Measurements from ENCODE around the gene RABAC1. TPM values are rescaled to one million over a fixed set of nuclear protein-coding genes. Genes with fewer than 3 reads are reported as not detected.
A peak's percentile ranks its signal among the peaks of the same experiment; 100 is the strongest.

RABAC1 gene
- total RNA-seq, 2 experiments from 2014 or later = 96.0 to 102 TPM

DNA sequence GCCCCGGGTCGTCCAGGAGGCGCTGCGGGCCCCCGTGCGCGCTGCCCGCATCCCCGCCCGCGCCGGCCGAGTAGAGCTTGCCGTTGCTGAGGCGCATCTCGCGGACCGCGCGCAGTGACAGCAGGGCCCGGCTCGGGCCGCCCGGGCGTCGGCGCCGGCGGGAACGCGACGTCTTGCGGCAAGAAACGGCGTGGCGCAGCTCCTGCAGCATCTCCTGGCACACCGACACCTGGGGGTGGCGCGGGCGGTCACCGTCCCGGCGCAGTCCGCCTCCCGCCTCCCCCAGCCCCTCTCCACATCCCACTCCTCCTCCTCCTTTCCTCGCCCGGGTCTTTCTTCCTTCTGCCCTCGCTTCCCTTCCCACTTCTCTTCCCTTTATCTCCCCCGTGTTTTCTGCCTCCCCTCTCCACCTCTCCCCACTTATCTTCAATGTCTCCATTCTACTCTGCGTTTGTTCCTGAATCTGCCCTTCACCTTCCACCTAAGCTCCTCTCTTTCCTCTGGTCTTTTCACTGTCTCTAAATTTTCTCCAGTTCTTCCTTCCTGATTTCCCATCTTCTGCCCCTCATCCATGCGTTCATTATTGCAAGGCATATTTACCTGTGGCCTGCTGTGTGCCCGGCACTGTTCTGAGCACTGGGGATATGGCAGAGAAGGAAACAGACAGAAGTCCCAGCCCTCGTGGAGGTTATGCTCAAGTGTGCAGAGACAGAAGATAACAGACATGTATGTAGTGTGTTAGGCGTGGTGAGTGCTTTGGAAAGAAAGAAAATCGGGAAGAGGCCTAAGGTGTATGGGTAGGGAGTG is 40.2 kb upstream of the RABAC1 start:
- Mint-ChIP-seq H3K4me3 (peak overlapping the region; percentile 63), H3K36me3 (ENCODE audit: low read depth) (no peaks in the 10 kb centered on the region), H3K9me3 (no peaks in the 10 kb centered on the region), H3K4me1 (ENCODE audit: low read depth) (peaks cover 33% of the 10 kb centered on the region), H3K27me3 (peaks cover 82% of the 10 kb centered on the region), H3K27ac (no peak overlapping the region)
- no peak for ATAC-seq (ENCODE audit: poor library complexity)
- no peak overlapping the region for H3K4me3 ChIP-seq (ENCODE audit: low read length)
- H3K27ac ChIP-seq (ENCODE audit: low read depth in 1 of 2, low read length in 2 of 2) = no peak overlapping the region
- TF ChIP-seq, protein P1, sequence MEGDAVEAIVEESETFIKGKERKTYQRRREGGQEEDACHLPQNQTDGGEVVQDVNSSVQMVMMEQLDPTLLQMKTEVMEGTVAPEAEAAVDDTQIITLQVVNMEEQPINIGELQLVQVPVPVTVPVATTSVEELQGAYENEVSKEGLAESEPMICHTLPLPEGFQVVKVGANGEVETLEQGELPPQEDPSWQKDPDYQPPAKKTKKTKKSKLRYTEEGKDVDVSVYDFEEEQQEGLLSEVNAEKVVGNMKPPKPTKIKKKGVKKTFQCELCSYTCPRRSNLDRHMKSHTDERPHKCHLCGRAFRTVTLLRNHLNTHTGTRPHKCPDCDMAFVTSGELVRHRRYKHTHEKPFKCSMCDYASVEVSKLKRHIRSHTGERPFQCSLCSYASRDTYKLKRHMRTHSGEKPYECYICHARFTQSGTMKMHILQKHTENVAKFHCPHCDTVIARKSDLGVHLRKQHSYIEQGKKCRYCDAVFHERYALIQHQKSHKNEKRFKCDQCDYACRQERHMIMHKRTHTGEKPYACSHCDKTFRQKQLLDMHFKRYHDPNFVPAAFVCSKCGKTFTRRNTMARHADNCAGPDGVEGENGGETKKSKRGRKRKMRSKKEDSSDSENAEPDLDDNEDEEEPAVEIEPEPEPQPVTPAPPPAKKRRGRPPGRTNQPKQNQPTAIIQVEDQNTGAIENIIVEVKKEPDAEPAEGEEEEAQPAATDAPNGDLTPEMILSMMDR (IDR thresholded peaks at IDR 0.05) = no peak
- peaks cover 23% of the 10 kb centered on the region for H3K4me1 ChIP-seq (ENCODE audit: insufficient read depth, low read length)
- CTCF ChIA-PET = no interaction called here
- POLR2A ChIA-PET = no interaction called here
- intact Hi-C loops (cut with DNase I, micrococcal nuclease) = no loop called here
- H3K9me3 ChIP-seq (ENCODE audit: control insufficient read depth in 1 of 2, insufficient read depth in 1 of 2, low read length in 2 of 2) = no peaks in the 10 kb centered on the region
- peak in 3 of 14 experiments; percentile 6 to 42 (median 13) for DNase-seq
- peaks cover 47 to 73% of the 10 kb centered on the region in 2 experiments for H3K27me3 ChIP-seq (ENCODE audit: control insufficient read depth in 1 of 2, insufficient read depth in 2 of 2, low read length in 2 of 2)
- H3K36me3 ChIP-seq (ENCODE audit: insufficient read depth, low read length) = no peaks in the 10 kb centered on the region

DNA sequence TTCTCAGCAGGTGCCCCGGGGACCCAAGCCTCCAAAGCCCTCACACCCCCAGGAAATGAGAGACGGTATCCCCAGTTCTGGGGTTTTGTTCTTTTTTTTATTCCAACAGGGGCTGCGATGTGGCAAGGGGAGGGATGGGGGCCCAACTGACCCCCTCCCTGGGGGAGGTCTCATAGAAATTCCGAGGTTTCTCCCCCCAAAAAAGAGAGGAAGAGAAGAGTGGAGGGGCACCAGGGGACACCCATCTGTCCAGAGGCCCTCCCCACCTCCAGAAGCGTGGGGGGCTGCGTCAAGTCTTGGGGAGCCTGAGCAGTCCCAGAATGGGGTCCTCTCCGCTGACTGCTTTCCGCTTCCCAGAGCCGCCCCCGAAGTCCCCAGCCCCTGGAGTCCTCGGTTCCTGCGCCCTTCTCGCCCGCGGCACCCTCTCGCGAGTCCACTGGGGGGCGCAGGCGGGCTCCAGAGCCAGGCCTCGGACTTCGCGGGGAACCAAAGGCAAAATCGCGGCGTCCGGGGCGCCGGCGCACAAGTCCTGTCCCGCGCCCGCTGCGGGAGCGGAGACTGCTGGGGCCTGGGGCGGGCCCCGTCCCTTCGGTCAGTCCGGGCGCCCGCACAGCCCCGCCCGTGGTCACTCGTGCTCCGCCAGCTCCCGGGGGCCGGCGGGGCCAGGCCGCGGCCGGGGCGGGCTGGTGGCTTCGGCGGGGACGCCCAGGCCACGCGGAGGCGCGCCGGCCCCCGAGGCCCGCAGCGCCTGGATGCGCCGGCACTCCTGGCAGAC is 39.3 kb upstream of the RABAC1 start:
- Histone ChIP-seq H3K27me3 (ENCODE audit: control insufficient read depth in 1 of 2, insufficient read depth in 2 of 2, low read length in 2 of 2) (peaks cover 47 to 73% of the 10 kb centered on the region in 2 experiments), H3K4me3 (ENCODE audit: low read length) (no peak overlapping the region), H3K27ac (ENCODE audit: low read depth in 1 of 2, low read length in 2 of 2) (no peak overlapping the region), H3K4me1 (ENCODE audit: insufficient read depth, low read length) (peaks cover 27% of the 10 kb centered on the region), H3K9me3 (ENCODE audit: control insufficient read depth in 1 of 2, insufficient read depth in 1 of 2, low read length in 2 of 2) (no peaks in the 10 kb centered on the region), H3K36me3 (ENCODE audit: insufficient read depth, low read length) (no peaks in the 10 kb centered on the region)
- peak in 5 of 14 experiments; percentile 10 to 53 (median 32) for DNase-seq
- Mint-ChIP-seq H3K9me3 (no peaks in the 10 kb centered on the region), H3K27ac (no peak overlapping the region), H3K36me3 (ENCODE audit: low read depth) (no peaks in the 10 kb centered on the region), H3K4me3 (no peak overlapping the region), H3K4me1 (ENCODE audit: low read depth) (peaks cover 37% of the 10 kb centered on the region), H3K27me3 (peaks cover 75% of the 10 kb centered on the region)
- TF ChIP-seq, protein P1 (IDR thresholded peaks at IDR 0.05) = no peak
- POLR2A ChIA-PET = no interaction called here
- intact Hi-C loops (cut with DNase I, micrococcal nuclease) = no loop called here
- ATAC-seq (ENCODE audit: poor library complexity) = no peak
- CTCF ChIA-PET = no interaction called here

DNA sequence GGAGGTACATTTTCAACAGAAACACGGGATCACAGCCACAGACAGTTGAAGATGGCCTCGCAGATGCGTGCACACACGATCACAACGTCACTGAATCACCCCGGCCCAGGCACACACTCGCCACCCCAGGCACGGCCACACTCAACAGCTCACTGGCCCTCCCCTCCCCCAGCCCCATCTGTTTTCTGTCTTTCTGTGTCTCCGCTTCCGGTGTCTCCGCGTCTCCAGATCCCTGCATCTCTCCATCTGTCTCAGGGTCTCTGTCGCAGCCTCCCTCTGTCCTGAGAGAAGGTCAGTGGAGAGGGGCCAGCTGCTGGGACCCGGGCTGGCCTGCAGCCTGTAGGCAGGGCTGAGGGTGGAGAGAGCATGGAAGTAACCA is 38.7 kb upstream of the RABAC1 start:
- no peak for DNase-seq
- no peaks in the 10 kb centered on the region for H3K9me3 ChIP-seq (ENCODE audit: control insufficient read depth in 1 of 2, insufficient read depth in 1 of 2, low read length in 2 of 2)
- Mint-ChIP-seq H3K27me3 (peaks cover 72% of the 10 kb centered on the region), H3K36me3 (ENCODE audit: low read depth) (no peaks in the 10 kb centered on the region), H3K4me3 (no peak overlapping the region), H3K9me3 (no peaks in the 10 kb centered on the region), H3K27ac (no peak overlapping the region), H3K4me1 (ENCODE audit: low read depth) (peaks cover 39% of the 10 kb centered on the region)
- no peak for ATAC-seq (ENCODE audit: poor library complexity)
- TF ChIP-seq, protein P1 (IDR thresholded peaks at IDR 0.05) = no peak
- peaks cover 32% of the 10 kb centered on the region for H3K4me1 ChIP-seq (ENCODE audit: insufficient read depth, low read length)
- intact Hi-C loops (cut with DNase I, micrococcal nuclease) = no loop called here
- ChIA-PET CTCF (no interaction called here), POLR2A (no interaction called here)
- no peaks in the 10 kb centered on the region for H3K36me3 ChIP-seq (ENCODE audit: insufficient read depth, low read length)
- H3K4me3 ChIP-seq (ENCODE audit: low read length) = no peak overlapping the region
- H3K27ac ChIP-seq (ENCODE audit: low read depth in 1 of 2, low read length in 2 of 2) = no peak overlapping the region
- H3K27me3 ChIP-seq (ENCODE audit: control insufficient read depth in 1 of 2, insufficient read depth in 2 of 2, low read length in 2 of 2) = peaks cover 47 to 73% of the 10 kb centered on the region in 2 experiments
